Mononuclear cell (primary cell): ENCODE results near the gene SMIM31. TPM values are rescaled to one million over a fixed set of nuclear protein-coding genes. Genes with fewer than 3 reads are reported as not detected.

Experiments
- H3K27me3 ChIP-seq: 2 replicates; pipeline ENCODE4 v1.6.0; 2011; ENCODE audit warnings: low read length, control low read depth; ENCODE audit not compliant: insufficient read depth
- H3K4me1 ChIP-seq: 2 replicates; pipeline ENCODE4 v1.5.1; 2011; ENCODE audit warnings: mild to moderate bottlenecking, low read length, control low read depth; ENCODE audit not compliant: insufficient read depth
- H3K4me3 ChIP-seq: 2 replicates; pipeline ENCODE4 v1.5.1; 2011; ENCODE audit warnings: mild to moderate bottlenecking, low read length, moderate library complexity
- H3K9me3 ChIP-seq: 2 replicates; pipeline ENCODE4 v1.5.1; 2011; ENCODE audit warnings: low read depth, mild to moderate bottlenecking, control low read depth, low read length
- total RNA-seq: library from RNA; depleted of rRNA; stranded (reverse); fragments of >200 nt; gene quantifications from one replicate; pipeline ENCODE4 v1.2.3, GENCODE V29; 2012

The SMIM31 gene
- total RNA-seq, 1 donor: not detected

DNA sequence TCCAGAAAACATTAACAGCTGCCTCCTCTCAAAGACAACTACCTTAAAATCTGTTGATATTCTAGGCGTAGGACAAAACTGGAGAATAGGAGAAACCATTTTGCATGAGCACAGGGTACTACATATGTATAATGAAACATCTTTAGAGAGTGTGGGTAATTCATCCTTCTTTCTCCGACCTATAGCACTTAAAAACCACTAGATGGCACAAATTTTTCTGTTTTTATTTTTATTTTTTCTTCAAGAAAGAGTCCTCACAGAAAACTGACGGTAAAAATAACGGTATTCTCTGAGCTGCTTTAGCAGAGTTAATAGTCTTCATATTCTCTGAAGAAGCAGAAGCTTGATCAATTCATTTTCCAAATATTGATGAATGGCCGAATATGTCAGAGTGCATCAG, 14.6 kb downstream of the SMIM31 start:
- Histone ChIP-seq H3K9me3 (no peaks in the 10 kb centered on the region), H3K4me1 (no peaks in the 10 kb centered on the region), H3K4me3 (no peak overlapping the region), H3K27me3 (no peaks in the 10 kb centered on the region)

GRCh38 chr4:164770010-164770724, 16.2 kb downstream of the SMIM31 start:
- Histone ChIP-seq H3K9me3 (no peaks in the 10 kb centered on the region), H3K4me1 (no peaks in the 10 kb centered on the region), H3K4me3 (no peak overlapping the region), H3K27me3 (no peaks in the 10 kb centered on the region)

GRCh38 chr4:164771088-164771487, 17.2 kb downstream of the SMIM31 start:
- Histone ChIP-seq H3K27me3 (no peaks in the 10 kb centered on the region), H3K4me3 (no peak overlapping the region)

DNA sequence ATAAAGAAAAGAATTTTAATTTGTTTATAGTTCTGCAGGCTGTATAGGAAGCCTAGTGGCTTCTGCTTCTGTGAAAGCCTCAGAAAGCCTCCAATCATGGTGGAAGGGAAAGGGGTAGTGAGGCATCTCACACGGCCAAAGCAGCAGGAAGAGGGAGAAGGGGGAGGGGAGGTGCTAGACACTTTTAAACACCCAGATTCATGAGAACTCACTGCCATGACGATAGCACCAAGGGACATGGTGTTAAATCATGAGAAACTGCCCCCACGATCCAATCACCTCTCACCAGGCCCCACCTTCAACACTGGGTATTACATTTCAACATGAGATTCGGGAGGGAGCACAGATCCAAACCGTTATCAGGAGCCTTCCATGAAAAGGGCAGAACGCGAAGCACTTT, 18.1 kb downstream of the SMIM31 start:
- Histone ChIP-seq H3K9me3 (no peaks in the 10 kb centered on the region), H3K4me1 (no peaks in the 10 kb centered on the region), H3K4me3 (no peak overlapping the region), H3K27me3 (no peaks in the 10 kb centered on the region)

More at GRCh38 chr4:164771088-164771487, 17.2 kb downstream of the SMIM31 start:
- H3K4me1 ChIP-seq: no peaks in the 10 kb centered on the region
- H3K9me3 ChIP-seq: no peaks in the 10 kb centered on the region

DNA sequence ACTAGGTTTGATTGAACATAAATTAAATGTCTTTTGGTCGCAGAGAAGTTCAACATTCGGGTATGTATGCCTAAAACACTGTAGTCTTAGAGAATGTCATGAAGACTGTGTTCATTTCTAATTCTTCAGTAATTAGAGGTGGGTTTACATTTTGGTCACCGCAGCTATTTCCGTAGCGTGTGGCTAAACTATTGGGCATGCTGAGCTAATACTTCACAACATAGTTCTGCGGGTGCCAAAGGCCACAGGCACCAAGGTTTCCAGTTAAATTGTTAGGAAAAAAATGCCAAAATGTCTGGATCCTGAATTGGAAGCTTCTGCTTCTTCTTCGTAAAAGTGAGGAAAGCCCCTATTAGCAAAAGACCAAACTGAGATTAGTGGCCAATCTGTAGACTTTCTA, 25.1 kb downstream of the SMIM31 start:
- no peaks in the 10 kb centered on the region for H3K27me3 ChIP-seq
- no peaks in the 10 kb centered on the region for H3K4me1 ChIP-seq
- H3K9me3 ChIP-seq: no peaks in the 10 kb centered on the region
- no peak overlapping the region for H3K4me3 ChIP-seq

DNA sequence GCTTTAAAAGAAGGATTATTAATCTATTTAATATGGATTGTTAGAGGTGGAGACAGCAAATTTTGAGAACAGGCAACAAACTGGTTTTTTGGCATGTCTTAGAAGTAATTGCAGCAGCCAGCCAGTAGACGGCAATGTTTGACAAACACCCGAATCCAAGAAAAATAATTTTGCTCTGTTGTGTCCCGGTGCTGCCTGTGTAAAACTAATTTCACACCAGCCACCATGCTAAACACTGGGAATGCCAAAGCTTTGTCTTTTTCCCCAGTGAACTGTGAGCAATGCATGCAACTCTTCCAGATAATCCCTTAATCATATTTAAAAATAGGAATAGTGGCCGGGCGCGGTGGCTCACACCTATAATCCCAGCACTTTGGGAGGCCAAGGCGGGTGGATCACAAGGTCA, 25.9 kb downstream of the SMIM31 start:
- Histone ChIP-seq H3K4me3 (no peak overlapping the region), H3K27me3 (no peaks in the 10 kb centered on the region)

DNA sequence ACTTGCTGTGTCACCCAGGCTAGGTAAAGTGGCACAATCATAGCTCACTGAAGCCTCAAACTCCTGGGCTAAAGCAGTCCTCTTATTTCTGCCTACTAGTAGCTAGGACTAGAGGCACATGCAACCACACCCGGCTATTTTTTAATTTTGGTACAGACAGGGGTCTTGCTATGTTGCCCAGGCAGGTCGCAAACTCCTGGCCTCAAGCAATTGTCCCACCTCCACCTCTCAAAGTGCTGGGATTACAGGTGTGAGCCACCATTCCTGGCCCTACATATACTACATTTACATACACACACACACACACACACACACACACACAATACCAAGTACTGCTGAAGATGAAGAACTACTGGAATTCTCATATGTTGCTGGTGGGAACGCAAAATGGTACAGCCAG, 26.9 kb downstream of the SMIM31 start:
- no peaks in the 10 kb centered on the region for H3K9me3 ChIP-seq
- no peaks in the 10 kb centered on the region for H3K4me1 ChIP-seq
- H3K27me3 ChIP-seq: no peaks in the 10 kb centered on the region
- no peak overlapping the region for H3K4me3 ChIP-seq

More for the DNA sequence above, 25.9 kb downstream of the SMIM31 start:
- no peaks in the 10 kb centered on the region for H3K4me1 ChIP-seq
- H3K9me3 ChIP-seq: no peaks in the 10 kb centered on the region

DNA sequence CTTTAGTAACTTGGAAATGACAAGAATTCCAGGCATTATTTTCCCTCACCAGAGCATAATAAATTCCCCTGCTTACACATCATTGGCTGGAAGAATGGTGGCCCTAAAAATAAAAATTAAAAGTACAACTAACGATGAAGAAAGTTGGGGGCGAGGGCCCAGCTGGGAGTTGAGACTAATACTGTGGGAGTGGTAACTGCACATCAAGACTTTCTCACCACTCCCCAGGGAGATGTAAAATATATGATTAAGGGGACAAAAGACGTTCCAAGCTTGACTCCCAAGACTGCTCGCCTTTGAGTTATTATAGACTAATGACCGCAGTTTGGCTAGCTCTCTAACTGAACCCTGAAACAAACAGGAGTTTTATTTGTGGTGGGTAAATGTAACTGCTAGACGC, 30.0 kb downstream of the SMIM31 start:
- Histone ChIP-seq H3K4me1 (no peaks in the 10 kb centered on the region), H3K27me3 (no peaks in the 10 kb centered on the region), H3K4me3 (no peak overlapping the region), H3K9me3 (no peaks in the 10 kb centered on the region)

DNA sequence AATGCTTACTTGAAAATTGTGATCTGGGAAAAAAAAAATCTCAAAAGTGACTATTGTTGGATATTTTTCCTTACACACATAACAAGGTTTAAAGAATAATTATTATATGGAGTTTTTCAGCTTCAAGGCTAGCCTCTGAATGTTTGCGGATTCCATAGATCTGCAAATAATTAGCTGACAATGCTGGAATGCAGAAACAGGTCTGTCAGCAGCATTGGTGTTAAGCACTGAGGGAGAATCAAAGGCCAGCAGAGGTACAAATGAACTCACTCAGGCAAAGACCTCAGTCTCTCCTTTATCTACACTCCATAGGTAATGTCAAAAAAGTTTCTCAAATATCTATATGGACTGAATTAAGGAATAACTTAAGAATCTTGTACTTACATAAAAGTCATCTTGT, 35.1 kb downstream of the SMIM31 start:
- Histone ChIP-seq H3K9me3 (no peaks in the 10 kb centered on the region), H3K27me3 (no peaks in the 10 kb centered on the region), H3K4me1 (no peaks in the 10 kb centered on the region), H3K4me3 (no peak overlapping the region)

DNA sequence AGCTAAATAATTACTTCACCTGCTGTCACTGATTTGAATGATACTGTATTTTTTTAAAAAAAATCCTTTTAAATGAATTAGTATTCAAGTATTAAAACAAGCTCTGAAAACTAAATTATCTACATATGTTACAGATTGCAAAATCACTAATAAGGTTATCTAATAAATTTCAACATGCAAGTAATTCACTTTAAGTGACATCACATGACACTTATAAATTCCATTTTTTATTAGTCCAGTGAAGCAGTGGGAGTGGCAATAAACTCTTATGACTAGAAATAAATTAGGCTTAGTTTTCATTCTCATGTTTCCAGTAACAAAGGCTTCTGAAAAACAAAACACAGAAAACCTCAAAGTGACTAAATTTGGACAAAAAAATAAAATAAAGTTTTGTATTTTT, 36.3 kb downstream of the SMIM31 start:
- Histone ChIP-seq H3K4me3 (no peak overlapping the region), H3K4me1 (no peaks in the 10 kb centered on the region), H3K27me3 (no peaks in the 10 kb centered on the region), H3K9me3 (no peaks in the 10 kb centered on the region)

DNA sequence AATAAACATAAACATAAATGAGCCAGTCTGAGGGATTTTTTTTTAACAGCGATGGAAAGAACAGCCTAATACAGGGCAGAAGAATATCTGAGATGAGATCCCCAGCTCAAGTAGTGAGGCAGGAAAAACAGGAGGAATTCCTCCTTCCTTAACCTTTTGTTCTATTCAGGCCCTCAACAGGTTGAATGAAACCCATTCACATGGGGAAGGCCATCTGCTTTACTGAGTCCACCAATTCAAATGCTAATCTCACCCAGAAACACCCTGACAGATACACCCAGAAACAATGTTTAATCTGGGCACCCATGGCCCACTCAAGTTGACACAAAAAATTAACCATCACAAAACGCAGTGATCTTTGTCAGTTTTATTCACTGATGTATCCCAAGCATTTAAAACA, 45.5 kb downstream of the SMIM31 start:
- H3K27me3 ChIP-seq: no peaks in the 10 kb centered on the region
- no peak overlapping the region for H3K4me3 ChIP-seq
- no peaks in the 10 kb centered on the region for H3K4me1 ChIP-seq
- H3K9me3 ChIP-seq: no peaks in the 10 kb centered on the region

DNA sequence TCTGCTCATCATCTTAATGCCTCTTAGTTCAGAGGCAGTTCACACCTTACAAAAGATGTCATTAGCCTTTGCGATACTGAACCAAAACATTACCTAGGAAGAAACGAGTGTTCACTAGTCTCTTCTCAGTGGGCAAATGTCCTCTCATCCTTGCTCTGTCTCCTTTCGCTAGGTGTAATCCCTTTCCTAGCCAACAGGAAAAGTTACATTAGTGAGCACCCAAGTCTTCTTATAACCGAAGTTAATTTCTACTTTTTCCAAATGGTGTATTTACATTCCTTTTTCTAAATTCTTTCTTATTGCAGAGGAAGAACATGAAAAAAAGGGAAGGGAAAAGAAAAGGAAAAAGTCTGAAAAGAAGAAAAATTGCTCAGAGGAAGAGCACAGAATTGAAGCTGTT, 46.9 kb downstream of the SMIM31 start:
- no peaks in the 10 kb centered on the region for H3K27me3 ChIP-seq
- no peak overlapping the region for H3K4me3 ChIP-seq
- H3K4me1 ChIP-seq: no peaks in the 10 kb centered on the region
- H3K9me3 ChIP-seq: no peaks in the 10 kb centered on the region

- H3K27me3 ChIP-seq: no peaks in the 10 kb centered on the region
- H3K4me1 ChIP-seq: no peaks in the 10 kb centered on the region
- H3K4me3 ChIP-seq: no peak overlapping the region
- H3K9me3 ChIP-seq: no peaks in the 10 kb centered on the region
These were observed 48.5 kb downstream of the SMIM31 start for GRCh38 chr4:164802301-164802901.

GRCh38 chr4:164803702-164804101, 49.8 kb downstream of the SMIM31 start:
- H3K27me3 ChIP-seq: no peaks in the 10 kb centered on the region
- no peak overlapping the region for H3K4me3 ChIP-seq
- H3K4me1 ChIP-seq: no peaks in the 10 kb centered on the region
- no peaks in the 10 kb centered on the region for H3K9me3 ChIP-seq

DNA sequence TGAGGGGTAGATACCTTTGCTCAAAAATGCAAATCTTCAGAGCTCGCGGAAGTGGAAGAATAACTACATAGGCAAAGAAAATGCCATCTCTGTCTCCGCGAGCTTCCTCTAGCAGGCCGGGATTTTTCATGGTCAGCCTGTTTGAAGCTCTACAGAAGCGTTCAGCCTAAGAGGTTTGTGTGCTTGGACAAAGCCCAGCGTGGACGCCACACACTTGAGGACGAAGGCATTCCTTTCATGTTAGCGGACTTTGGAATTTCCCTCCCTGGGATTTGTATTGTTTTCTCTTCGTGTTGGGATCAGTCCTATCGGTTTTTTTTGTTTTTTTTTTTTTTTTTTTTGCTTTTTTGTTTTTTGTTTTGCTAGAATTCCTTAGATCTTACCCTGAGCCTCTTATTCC, 53.7 kb downstream of the SMIM31 start:
- no peaks in the 10 kb centered on the region for H3K27me3 ChIP-seq
- H3K4me1 ChIP-seq: no peaks in the 10 kb centered on the region
- H3K4me3 ChIP-seq: no peak overlapping the region
- no peaks in the 10 kb centered on the region for H3K9me3 ChIP-seq

GRCh38 chr4:164813554-164813953, 59.6 kb downstream of the SMIM31 start:
- Histone ChIP-seq H3K9me3 (no peaks in the 10 kb centered on the region), H3K27me3 (no peaks in the 10 kb centered on the region), H3K4me1 (no peaks in the 10 kb centered on the region), H3K4me3 (no peak overlapping the region)
